HUES64 (cell line): ENCODE results near the gene DNAJC6.
A peak's percentile ranks its signal among the peaks of the same experiment; 100 is the strongest.

ENCODE experiments used
- H3K27ac ChIP-seq: 2 replicates; pipeline ENCODE4 v1.7.0; 2013; ENCODE audit warnings: low read depth, low read length, inconsistent platforms
- H3K27me3 ChIP-seq: 2 replicates; pipeline ENCODE4 v1.6.1; 2013; ENCODE audit warnings: mild to moderate bottlenecking, low read length; ENCODE audit not compliant: insufficient read depth
- H3K36me3 ChIP-seq: 2 replicates; pipeline ENCODE4 v1.6.1; 2013; ENCODE audit warnings: mild to moderate bottlenecking, low read length; ENCODE audit not compliant: insufficient read depth
- H3K4me1 ChIP-seq: 2 replicates; pipeline ENCODE4 v1.6.1; 2013; ENCODE audit warnings: mild to moderate bottlenecking, low read length, moderate library complexity; ENCODE audit not compliant: insufficient read depth
- H3K4me3 ChIP-seq: 2 replicates; pipeline ENCODE4 v1.5.1; 2013; ENCODE audit warnings: mild to moderate bottlenecking, low read length, moderate library complexity
- H3K9ac ChIP-seq: 2 replicates; pipeline ENCODE4 v1.6.1; 2013; ENCODE audit warnings: mild to moderate bottlenecking, low read depth, low read length
- H3K9me3 ChIP-seq: 2 replicates; pipeline ENCODE4 v1.6.1; 2013; ENCODE audit warnings: low read depth, low read length; ENCODE audit not compliant: insufficient read depth
- WGBS: fragments of 150-250, 120-280 bp; methylation state at CpG from one replicate; pipeline ENCODE4 v1.1.7; 2013; ENCODE audit warnings: missing lambda C conversion rate; 5-methylcytosine and 5-hydroxymethylcytosine counted together

DNAJC6 gene

DNA sequence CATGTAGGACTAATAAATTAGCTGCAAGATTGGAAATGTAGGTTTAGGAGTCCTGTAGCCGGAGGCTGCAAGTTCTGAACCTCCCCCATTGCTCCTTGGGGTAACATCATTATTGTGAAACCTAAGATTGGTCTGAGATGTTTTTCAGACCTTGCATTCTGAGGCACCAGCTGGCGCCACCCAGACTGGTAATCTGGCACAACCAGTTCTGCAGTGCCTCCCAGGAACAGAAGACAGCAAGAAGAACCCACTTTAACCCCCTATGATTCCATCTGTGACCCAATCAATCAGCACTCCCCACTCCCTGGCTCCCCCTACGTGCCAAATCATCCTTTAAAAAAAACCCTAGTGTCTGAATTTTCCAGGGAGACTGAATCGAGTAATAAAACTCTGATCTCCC, 11.6 kb upstream of the DNAJC6 start:
- H3K4me3 ChIP-seq, result no peak overlapping the region
- H3K27ac ChIP-seq, result no peak overlapping the region
- H3K9me3 ChIP-seq, result no peaks in the 10 kb centered on the region
- H3K4me1 ChIP-seq, result peaks cover 8% of the 10 kb centered on the region
- no peaks in the 10 kb centered on the region for H3K27me3 ChIP-seq
- no peaks in the 10 kb centered on the region for H3K36me3 ChIP-seq
- WGBS, result 87% methylated on average over 4 of the region's 4 CpGs
- no peak overlapping the region for H3K9ac ChIP-seq

DNA sequence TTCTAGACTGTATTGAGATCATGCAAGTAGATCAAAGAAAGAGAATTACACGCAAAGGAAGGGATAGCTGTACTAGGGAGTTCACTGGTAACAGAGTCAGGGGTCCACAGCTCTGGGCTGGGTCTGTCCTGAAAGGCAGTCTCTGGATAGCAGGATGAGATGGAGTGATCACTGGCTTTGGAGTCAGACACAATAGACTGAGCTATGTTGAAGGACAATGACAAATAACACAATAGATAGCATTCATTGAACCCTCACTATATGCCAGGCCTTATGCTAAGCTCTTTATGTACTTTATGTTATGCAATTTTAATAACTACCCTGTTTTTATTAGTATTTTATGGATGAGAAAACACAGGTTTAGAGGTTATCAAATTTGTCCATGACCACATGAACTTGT, 10.0 kb upstream of the DNAJC6 start:
- Histone ChIP-seq H3K4me1 (no peaks in the 10 kb centered on the region), H3K9ac (no peak overlapping the region), H3K27me3 (no peaks in the 10 kb centered on the region), H3K4me3 (no peak overlapping the region), H3K27ac (no peak overlapping the region), H3K9me3 (no peaks in the 10 kb centered on the region), H3K36me3 (no peaks in the 10 kb centered on the region)
- 88% methylated on average over 1 of the region's 1 CpG for WGBS

DNA sequence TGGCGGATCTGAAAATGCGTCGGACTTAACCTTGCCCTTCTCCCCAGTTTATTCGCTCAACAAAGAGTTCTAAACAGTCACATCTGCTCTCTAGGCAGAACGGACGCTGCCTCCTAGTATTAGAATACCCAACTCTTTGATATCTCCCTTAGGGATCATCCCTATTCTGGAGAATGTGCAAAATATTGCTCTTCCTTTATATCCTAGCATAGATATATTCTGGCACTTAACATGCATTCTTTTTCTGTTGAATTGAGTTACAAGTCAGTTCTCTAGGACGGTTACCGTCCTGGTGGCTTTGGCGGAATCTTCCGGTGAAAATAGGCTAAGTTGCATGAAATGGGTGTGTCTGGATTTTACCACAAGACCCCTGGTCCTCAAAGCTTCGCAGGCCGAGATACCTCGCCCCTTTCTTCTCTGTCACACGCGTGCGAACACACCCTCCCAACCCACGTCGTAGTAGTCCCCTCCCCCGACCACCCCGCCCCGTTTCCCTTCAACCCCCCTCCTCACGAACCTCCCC, 501 bp upstream of the DNAJC6 start:
- 8% methylated on average over 22 of the region's 22 CpGs for WGBS
- Histone ChIP-seq H3K27me3 (peaks cover 17% of the 10 kb centered on the region), H3K4me3 (peak overlapping the region; percentile 72), H3K9me3 (no peaks in the 10 kb centered on the region), H3K4me1 (peaks cover 21% of the 10 kb centered on the region), H3K9ac (no peak overlapping the region), H3K27ac (no peak overlapping the region), H3K36me3 (no peaks in the 10 kb centered on the region)

DNA sequence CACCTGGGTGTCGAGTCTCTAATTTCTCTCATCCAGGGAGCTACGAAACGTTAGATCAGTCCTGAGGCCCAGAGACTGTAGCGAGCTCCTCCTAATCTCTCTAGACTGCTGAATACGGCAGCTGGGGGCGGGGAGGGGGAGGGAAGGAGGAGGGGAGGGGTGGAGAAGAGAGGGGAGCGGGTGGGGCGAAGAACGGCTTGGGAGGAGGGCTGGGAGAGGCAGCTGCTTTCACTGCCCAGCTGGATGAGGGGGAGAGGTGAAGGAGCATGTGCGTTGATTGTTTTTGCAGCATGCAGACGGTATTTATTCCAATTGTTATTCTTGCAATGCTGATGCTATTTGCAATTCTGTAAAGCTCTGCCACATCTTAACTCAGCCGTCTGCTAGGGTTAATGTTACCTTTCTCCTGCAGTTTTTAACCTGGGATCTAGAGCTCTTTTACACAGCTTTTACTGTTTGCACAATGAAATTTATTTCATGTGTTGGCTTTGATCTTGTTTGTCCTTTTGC, 790 bp downstream of the DNAJC6 start:
- peak overlapping the region; percentile 43 for H3K9ac ChIP-seq
- H3K36me3 ChIP-seq, result no peaks in the 10 kb centered on the region
- H3K27ac ChIP-seq, result peak overlapping the region; percentile 78; the same call in 1 of the 2 replicates
- H3K27me3 ChIP-seq, result peaks cover 17% of the 10 kb centered on the region
- H3K9me3 ChIP-seq, result no peaks in the 10 kb centered on the region
- 2% methylated on average over 12 of the region's 12 CpGs for WGBS
- H3K4me3 ChIP-seq, result peak overlapping the region; percentile 72
- H3K4me1 ChIP-seq, result peaks cover 21% of the 10 kb centered on the region

DNA sequence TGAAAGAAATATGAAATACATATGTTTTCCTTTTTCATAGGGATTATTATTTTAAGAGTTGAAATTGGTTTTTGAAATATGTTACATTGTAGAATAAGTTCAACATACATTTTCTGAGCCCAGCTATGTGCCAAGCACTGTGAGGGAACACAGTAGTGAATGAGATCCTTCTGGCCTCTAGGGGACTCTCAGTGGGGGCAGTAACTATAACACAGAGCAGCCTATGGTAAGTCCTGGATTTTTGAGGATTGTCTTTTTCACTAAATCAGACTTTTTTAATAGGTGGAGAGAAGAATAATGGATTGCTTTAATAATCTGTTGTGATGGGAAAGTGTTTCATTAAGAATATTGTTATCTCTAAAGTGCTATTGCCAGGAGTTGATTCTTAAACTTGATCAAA, 2.4 kb downstream of the DNAJC6 start:
- no peaks in the 10 kb centered on the region for H3K9me3 ChIP-seq
- H3K27me3 ChIP-seq, result peaks cover 17% of the 10 kb centered on the region
- H3K4me3 ChIP-seq, result no peak overlapping the region
- H3K4me1 ChIP-seq, result peaks cover 21% of the 10 kb centered on the region
- H3K9ac ChIP-seq, result no peak overlapping the region
- no peaks in the 10 kb centered on the region for H3K36me3 ChIP-seq
- no peak overlapping the region for H3K27ac ChIP-seq

DNA sequence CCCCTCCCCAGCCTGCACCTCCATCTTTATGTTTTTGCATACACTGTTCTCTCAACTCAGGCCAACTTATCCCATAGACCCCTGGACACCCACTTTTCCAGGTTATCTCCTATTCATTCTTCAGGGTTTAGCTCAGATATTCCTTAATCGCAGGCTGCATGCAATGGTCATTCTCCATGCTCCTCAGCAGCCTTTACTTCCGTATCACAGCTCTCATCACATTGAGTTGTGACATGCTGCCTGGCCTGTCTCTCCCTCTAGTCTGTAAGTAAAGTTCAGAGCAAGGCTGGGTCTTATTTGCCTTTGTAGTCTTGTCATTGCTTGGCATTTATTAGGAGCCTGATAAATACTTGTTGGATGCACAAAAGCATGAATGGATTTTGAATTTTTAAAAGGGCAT, 6.9 kb downstream of the DNAJC6 start:
- 87% methylated on average over 2 of the region's 2 CpGs for WGBS
- Histone ChIP-seq H3K4me3 (no peak overlapping the region), H3K9ac (no peak overlapping the region), H3K36me3 (no peaks in the 10 kb centered on the region), H3K27ac (no peak overlapping the region), H3K4me1 (no peaks in the 10 kb centered on the region), H3K9me3 (no peaks in the 10 kb centered on the region), H3K27me3 (no peaks in the 10 kb centered on the region)

DNA sequence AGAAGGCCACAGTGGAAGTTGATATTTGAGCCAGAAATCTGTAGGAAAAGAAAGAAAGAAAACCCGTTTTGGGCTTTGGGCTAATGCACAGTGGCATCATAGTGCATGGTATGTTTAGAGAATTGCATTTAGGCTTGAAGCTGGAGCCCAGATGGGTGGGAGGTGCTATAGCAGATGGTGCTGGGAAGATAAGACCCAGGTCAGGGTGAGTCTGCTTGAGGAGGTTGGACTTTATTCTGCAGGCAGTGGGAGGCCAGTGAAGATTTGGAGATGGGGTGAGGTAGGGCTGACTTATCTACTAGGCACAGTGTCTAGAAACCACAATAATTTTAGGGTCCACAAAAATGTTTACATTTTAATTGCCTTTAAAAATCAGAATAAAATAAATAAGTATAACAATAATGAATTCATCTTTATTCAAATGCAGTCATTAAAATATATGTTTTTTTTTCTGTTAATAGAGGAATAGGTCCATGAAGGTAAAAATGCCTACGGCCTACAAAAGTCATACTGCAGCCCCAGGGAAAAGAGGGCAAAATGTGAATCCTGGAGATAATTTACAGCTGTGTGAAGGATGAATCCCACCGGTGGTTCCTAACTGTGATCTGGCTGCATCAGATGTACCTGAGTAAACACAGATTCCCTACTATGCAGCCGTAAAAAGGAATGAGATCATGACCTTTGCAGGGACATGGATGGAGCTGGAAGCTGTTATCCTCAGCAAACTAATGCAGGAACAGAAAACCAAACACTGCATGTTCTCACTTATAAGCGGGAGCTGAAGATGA, 8.7 kb downstream of the DNAJC6 start:
- WGBS, result 93% methylated on average over 5 of the region's 5 CpGs
- no peaks in the 10 kb centered on the region for H3K36me3 ChIP-seq
- H3K27ac ChIP-seq, result no peak overlapping the region
- no peaks in the 10 kb centered on the region for H3K27me3 ChIP-seq
- H3K4me1 ChIP-seq, result no peaks in the 10 kb centered on the region
- H3K9ac ChIP-seq, result no peak overlapping the region
- H3K9me3 ChIP-seq, result no peaks in the 10 kb centered on the region
- no peak overlapping the region for H3K4me3 ChIP-seq

DNA sequence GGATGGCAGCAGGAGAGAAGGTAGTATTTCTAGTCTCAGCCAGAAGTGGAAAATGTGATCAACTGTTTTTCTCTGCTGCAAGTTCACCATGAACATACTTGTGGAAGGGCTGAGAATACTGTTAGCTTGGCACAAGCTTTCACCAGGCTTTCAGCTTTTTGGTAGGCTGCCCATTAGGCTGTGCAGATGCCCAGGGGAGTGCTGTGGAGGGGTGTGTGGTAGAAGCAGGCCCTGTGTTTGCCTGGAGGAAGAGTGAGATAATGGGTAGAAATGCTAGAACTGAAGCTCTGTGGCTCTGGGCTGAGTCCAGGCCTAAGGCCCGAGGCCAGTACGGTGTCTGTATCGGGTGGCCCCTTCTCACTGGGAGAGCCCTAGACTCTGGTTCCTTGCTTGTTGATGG, 9.8 kb downstream of the DNAJC6 start:
- Histone ChIP-seq H3K9ac (no peak overlapping the region), H3K36me3 (no peaks in the 10 kb centered on the region), H3K9me3 (no peaks in the 10 kb centered on the region), H3K4me1 (no peaks in the 10 kb centered on the region), H3K4me3 (no peak overlapping the region), H3K27me3 (no peaks in the 10 kb centered on the region), H3K27ac (no peak overlapping the region)
- 96% methylated on average over 3 of the region's 3 CpGs for WGBS

DNA sequence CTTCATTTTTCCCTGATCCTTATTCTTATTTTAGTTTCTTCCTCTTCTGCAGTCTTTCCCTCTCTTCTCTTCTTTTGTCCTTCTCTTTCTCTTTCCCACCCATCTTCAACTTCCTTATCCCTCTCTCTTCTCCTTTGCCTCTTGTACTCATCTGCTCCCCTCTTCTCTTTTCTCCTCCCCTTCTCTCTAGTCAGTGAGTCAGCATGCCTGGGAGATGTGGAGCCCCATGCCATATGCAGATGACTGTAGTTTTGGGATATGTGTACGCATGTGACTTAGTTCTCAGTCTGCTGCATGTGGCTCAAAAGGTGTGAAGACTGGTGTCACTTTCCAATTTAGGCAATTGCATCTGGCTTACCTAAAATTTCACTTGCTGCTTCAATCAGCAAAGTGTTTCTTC, 10.4 kb downstream of the DNAJC6 start:
- 91% methylated on average over 1 of the region's 1 CpG for WGBS
- Histone ChIP-seq H3K36me3 (no peaks in the 10 kb centered on the region), H3K27ac (no peak overlapping the region), H3K4me1 (no peaks in the 10 kb centered on the region), H3K9me3 (no peaks in the 10 kb centered on the region), H3K4me3 (no peak overlapping the region), H3K27me3 (no peaks in the 10 kb centered on the region), H3K9ac (no peak overlapping the region)

DNA sequence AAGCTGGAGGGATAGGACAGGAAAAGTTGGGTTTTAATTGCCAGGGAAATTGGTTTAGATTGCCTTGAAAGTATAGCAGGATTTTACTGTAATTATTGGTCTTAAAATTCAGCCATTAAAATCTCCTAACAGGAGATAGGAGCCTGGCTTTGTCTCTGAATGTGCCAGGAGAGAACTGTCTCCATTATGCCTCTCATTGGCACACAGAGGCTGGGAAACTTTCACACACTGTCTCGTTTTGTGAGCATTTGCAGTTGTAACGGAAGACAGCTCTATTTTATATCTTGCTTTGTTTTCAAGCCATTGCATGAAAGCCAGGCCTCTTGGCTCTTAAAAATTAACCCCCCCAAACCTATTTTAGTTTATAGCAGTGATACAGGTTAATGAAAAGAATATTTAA, 12.5 kb downstream of the DNAJC6 start:
- H3K27ac ChIP-seq, result no peak overlapping the region

DNA sequence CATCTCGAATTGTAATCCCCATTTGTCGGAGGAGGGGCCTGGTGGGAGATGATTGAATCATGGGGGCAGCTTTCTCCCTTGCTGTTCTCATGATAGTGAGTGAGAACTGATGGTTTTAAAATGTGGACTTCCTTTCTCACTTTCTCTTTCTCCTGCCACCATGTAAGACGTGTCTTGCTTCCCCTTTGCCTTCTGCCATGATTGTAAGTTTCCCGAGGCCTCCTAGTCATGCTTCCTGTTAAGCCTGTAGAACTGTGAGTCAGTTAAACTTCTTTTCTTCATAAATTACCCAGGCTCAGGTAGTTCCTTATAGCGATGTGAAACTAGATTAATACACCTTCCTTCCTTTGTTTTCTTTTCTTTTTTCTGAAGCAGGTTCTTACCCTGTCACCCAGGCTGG, 13.9 kb downstream of the DNAJC6 start:
- H3K4me3 ChIP-seq, result no peak overlapping the region
- H3K36me3 ChIP-seq, result no peaks in the 10 kb centered on the region
- H3K27me3 ChIP-seq, result no peaks in the 10 kb centered on the region
- H3K27ac ChIP-seq, result no peak overlapping the region
- WGBS, result 88% methylated on average over 5 of the region's 5 CpGs
- H3K9me3 ChIP-seq, result no peaks in the 10 kb centered on the region
- H3K4me1 ChIP-seq, result no peaks in the 10 kb centered on the region
- H3K9ac ChIP-seq, result no peak overlapping the region

More for the DNA sequence above, 12.5 kb downstream of the DNAJC6 start:
- Histone ChIP-seq H3K27me3 (no peaks in the 10 kb centered on the region), H3K36me3 (no peaks in the 10 kb centered on the region), H3K9ac (no peak overlapping the region), H3K4me3 (no peak overlapping the region), H3K4me1 (no peaks in the 10 kb centered on the region), H3K9me3 (no peaks in the 10 kb centered on the region)
- WGBS, result 77% methylated on average over 2 of the region's 2 CpGs
